Measurements from ENCODE around the gene TNFSF11. TPM values are rescaled to one million over a fixed set of nuclear protein-coding genes. Genes with fewer than 3 reads are reported as not detected.

TNFSF11 gene
- 1 to 10 TPM; 2.6 to 3.7 (median 2.7) TPM for polyA plus RNA-seq

DNA sequence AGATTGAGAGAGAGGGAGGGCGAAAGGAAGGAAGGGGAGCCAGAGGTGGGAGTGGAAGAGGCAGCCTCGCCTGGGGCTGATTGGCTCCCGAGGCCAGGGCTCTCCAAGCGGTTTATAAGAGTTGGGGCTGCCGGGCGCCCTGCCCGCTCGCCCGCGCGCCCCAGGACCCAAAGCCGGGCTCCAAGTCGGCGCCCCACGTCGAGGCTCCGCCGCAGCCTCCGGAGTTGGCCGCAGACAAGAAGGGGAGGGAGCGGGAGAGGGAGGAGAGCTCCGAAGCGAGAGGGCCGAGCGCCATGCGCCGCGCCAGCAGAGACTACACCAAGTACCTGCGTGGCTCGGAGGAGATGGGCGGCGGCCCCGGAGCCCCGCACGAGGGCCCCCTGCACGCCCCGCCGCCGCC, at the start of gene TNFSF11:
Gene TNFSF11, plus strand, starts transcription at position 142 of the 400 bp plus-strand sequence. Its CDS starts 152 bp downstream, at position 294.
- peak within 1 kb of the TSS; percentile 84 to 92 (median 89) for H3K4me3 Mint-ChIP-seq
- H3K4me1 Mint-ChIP-seq = peaks cover 31 to 45% of the 10 kb centered on the region in 2 donors
- no peaks in the 10 kb centered on the region for H3K36me3 Mint-ChIP-seq
- H3K27ac Mint-ChIP-seq = peak within 1 kb of the TSS in 5 of 6 donors; percentile 3 to 81 (median 68)
- H3K27me3 Mint-ChIP-seq (ENCODE audit: low read depth in 3 of 3) = peaks cover 7 to 11% (median 10%) of the 10 kb centered on the region in 3 donors
- H3K9me3 Mint-ChIP-seq = peaks cover 0 to 4% (median 0%) of the 10 kb centered on the region in 6 donors
- peak; percentile 19 to 32 (median 30) for DNase-seq

GRCh38 chr13:42524487-42525034, 49.4 kb upstream of the TNFSF11 start:
- Mint-ChIP-seq H3K4me1 (no peaks in the 10 kb centered on the region), H3K27me3 (ENCODE audit: low read depth in 3 of 3) (peaks cover 1 to 6% (median 2%) of the 10 kb centered on the region in 3 donors), H3K9me3 (no peaks in the 10 kb centered on the region), H3K36me3 (peaks cover 0 to 3% (median 0%) of the 10 kb centered on the region in 3 donors), H3K4me3 (no peak overlapping the region), H3K27ac (no peak overlapping the region)
- no peak for DNase-seq

- Mint-ChIP-seq H3K4me3 (no peak overlapping the region), H3K9me3 (no peaks in the 10 kb centered on the region), H3K36me3 (peaks cover 0 to 3% (median 0%) of the 10 kb centered on the region in 3 donors), H3K27me3 (ENCODE audit: low read depth in 3 of 3) (peaks cover 1 to 6% (median 2%) of the 10 kb centered on the region in 3 donors), H3K4me1 (no peaks in the 10 kb centered on the region), H3K27ac (no peak overlapping the region)
- no peak for DNase-seq
These were observed 48.9 kb upstream of the TNFSF11 start for GRCh38 chr13:42525035-42525504.

- Mint-ChIP-seq H3K4me1 (peaks cover 0 to 7% of the 10 kb centered on the region in 2 donors), H3K27me3 (ENCODE audit: low read depth in 3 of 3) (peaks cover 1 to 6% (median 2%) of the 10 kb centered on the region in 3 donors), H3K27ac (no peak overlapping the region), H3K4me3 (no peak overlapping the region), H3K9me3 (no peaks in the 10 kb centered on the region), H3K36me3 (peaks cover 0 to 3% (median 0%) of the 10 kb centered on the region in 3 donors)
- DNase-seq = no peak
These were observed 47.7 kb upstream of the TNFSF11 start for GRCh38 chr13:42526276-42526675.

- no peaks in the 10 kb centered on the region for H3K9me3 Mint-ChIP-seq
- H3K36me3 Mint-ChIP-seq = peaks cover 0 to 3% (median 0%) of the 10 kb centered on the region in 3 donors
- DNase-seq = no peak
- H3K27ac Mint-ChIP-seq = no peak overlapping the region
- no peak overlapping the region for H3K4me3 Mint-ChIP-seq
- H3K4me1 Mint-ChIP-seq = peaks cover 0 to 7% of the 10 kb centered on the region in 2 donors
- H3K27me3 Mint-ChIP-seq (ENCODE audit: low read depth in 3 of 3) = peaks cover 1 to 6% (median 2%) of the 10 kb centered on the region in 3 donors
These were observed 47.1 kb upstream of the TNFSF11 start for GRCh38 chr13:42526804-42527203.

DNA sequence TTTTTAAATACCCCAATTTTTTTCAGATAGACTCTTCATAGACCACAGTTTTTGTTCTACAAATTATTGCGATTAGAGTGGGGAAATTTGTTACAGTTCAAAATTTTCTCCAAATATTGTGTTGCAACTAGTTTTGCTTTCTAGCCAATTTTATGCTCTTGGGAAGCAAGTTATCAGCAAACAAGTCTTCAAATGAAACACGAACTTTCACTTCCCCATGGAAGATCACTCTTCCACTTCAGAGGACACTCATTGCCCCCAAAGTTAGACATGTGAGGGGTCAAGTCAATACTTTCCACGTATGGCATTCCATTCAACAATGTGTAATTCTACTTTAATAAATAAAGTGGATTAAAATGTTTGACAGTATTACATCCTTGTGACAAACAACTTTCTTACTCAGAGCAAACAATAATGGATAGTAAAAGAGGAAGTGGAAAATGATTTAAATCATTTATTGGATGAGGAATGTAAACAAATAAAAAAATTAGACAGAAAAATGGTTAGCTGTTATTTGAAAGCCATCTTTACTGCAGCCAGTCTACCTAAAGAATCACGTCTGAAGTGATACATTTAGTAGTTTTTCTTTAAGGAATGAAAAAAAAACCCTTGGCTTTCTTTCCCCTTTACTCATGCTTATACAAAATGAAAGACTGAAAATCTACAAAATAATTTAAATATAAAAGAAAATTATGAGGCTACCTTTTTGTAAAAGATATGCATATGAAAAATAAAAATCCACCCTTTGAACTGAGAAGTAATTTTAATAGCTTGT, 41.2 kb upstream of the TNFSF11 start:
- H3K4me1 Mint-ChIP-seq = peaks cover 0 to 7% of the 10 kb centered on the region in 2 donors
- H3K36me3 Mint-ChIP-seq = peaks cover 0 to 4% (median 0%) of the 10 kb centered on the region in 3 donors
- H3K27me3 Mint-ChIP-seq (ENCODE audit: low read depth in 3 of 3) = peaks cover 1 to 2% (median 2%) of the 10 kb centered on the region in 3 donors
- no peaks in the 10 kb centered on the region for H3K9me3 Mint-ChIP-seq
- H3K4me3 Mint-ChIP-seq = no peak overlapping the region
- no peak for DNase-seq
- H3K27ac Mint-ChIP-seq = no peak overlapping the region

DNA sequence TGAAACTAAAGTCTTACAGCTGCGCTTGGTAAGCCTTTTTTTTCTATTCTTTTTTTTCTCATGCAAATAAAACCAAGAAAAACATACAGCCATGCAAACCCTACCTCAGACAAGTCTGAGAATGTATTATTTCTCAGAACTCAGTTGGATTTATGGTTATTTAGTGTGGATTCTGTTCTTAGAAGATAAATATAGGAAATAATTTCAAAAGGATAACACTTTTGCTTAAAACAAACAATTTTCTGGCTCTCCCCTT, 40.7 kb upstream of the TNFSF11 start:
- peaks cover 0 to 4% (median 0%) of the 10 kb centered on the region in 3 donors for H3K36me3 Mint-ChIP-seq
- no peak overlapping the region for H3K4me3 Mint-ChIP-seq
- H3K4me1 Mint-ChIP-seq = peaks cover 0 to 7% of the 10 kb centered on the region in 2 donors
- peaks cover 0 to 2% (median 0%) of the 10 kb centered on the region in 6 donors for H3K9me3 Mint-ChIP-seq
- H3K27ac Mint-ChIP-seq = no peak overlapping the region
- no peak for DNase-seq
- H3K27me3 Mint-ChIP-seq (ENCODE audit: low read depth in 3 of 3) = peaks cover under 1 to 2% (median 1%) of the 10 kb centered on the region in 3 donors

GRCh38 chr13:42534785-42535184, 39.2 kb upstream of the TNFSF11 start:
- Mint-ChIP-seq H3K9me3 (peaks cover 0 to 2% (median 0%) of the 10 kb centered on the region in 6 donors), H3K4me1 (peaks cover 0 to 7% of the 10 kb centered on the region in 2 donors), H3K36me3 (peaks cover 0 to 4% (median 0%) of the 10 kb centered on the region in 3 donors), H3K4me3 (no peak overlapping the region), H3K27ac (no peak overlapping the region), H3K27me3 (ENCODE audit: low read depth in 3 of 3) (peaks cover 0 to 2% (median 1%) of the 10 kb centered on the region in 3 donors)
- DNase-seq = no peak

- H3K36me3 Mint-ChIP-seq = peaks cover 0 to 5% (median 4%) of the 10 kb centered on the region in 3 donors
- H3K27me3 Mint-ChIP-seq (ENCODE audit: low read depth in 3 of 3) = peaks cover 0 to 2% (median 0%) of the 10 kb centered on the region in 3 donors
- no peak overlapping the region for H3K4me3 Mint-ChIP-seq
- H3K4me1 Mint-ChIP-seq = peaks cover 2 to 8% of the 10 kb centered on the region in 2 donors
- peaks cover 0 to 5% (median 0%) of the 10 kb centered on the region in 6 donors for H3K9me3 Mint-ChIP-seq
- no peak overlapping the region for H3K27ac Mint-ChIP-seq
- no peak for DNase-seq
These were observed 35.0 kb upstream of the TNFSF11 start for GRCh38 chr13:42538996-42539395.

DNA sequence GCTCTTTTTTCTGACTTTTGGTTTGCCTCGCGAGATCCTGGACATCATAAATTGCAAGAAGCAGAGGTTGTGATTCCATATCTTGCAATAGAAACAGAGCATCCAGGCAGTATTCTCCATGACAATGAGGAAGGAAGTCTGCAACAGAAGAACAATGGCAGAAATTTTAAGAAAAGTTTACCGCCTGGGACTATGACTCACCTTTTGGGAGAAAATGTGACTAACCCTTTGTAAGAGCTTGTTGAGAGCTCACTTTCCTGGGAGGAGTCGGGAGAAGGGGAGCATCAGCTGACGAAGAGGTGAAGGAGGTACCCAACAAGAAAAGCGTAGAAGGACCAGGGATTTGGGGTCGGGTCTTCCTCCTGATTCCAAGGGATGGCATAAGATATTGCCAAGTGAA, 34.3 kb upstream of the TNFSF11 start:
- peaks cover 0 to 5% (median 4%) of the 10 kb centered on the region in 3 donors for H3K36me3 Mint-ChIP-seq
- no peak overlapping the region for H3K4me3 Mint-ChIP-seq
- H3K4me1 Mint-ChIP-seq = peaks cover 2 to 8% of the 10 kb centered on the region in 2 donors
- H3K27me3 Mint-ChIP-seq (ENCODE audit: low read depth in 3 of 3) = peaks cover 0 to 2% (median 0%) of the 10 kb centered on the region in 3 donors
- DNase-seq = no peak
- H3K9me3 Mint-ChIP-seq = peaks cover 0 to 5% (median 0%) of the 10 kb centered on the region in 6 donors
- no peak overlapping the region for H3K27ac Mint-ChIP-seq

- H3K27ac Mint-ChIP-seq = peak overlapping the region in 1 of 6 donors; percentile 9
These were observed 30.6 kb upstream of the TNFSF11 start for GRCh38 chr13:42543215-42543797.

GRCh38 chr13:42544246-42544926, 29.6 kb upstream of the TNFSF11 start:
- Mint-ChIP-seq H3K36me3 (peaks cover 0 to 5% (median 0%) of the 10 kb centered on the region in 3 donors), H3K4me3 (no peak overlapping the region), H3K9me3 (peaks cover 0 to 3% (median 0%) of the 10 kb centered on the region in 6 donors), H3K27me3 (ENCODE audit: low read depth in 3 of 3) (peaks cover 3 to 7% (median 3%) of the 10 kb centered on the region in 3 donors), H3K4me1 (peaks cover 24 to 33% of the 10 kb centered on the region in 2 donors), H3K27ac (peak overlapping the region in 4 of 6 donors; percentile 5 to 62 (median 13))
- no peak for DNase-seq

More at GRCh38 chr13:42543215-42543797, 30.6 kb upstream of the TNFSF11 start:
- H3K4me3 Mint-ChIP-seq = no peak overlapping the region
- H3K9me3 Mint-ChIP-seq = peaks cover 0 to 3% (median 0%) of the 10 kb centered on the region in 6 donors
- no peak for DNase-seq
- H3K4me1 Mint-ChIP-seq = peaks cover 13 to 22% of the 10 kb centered on the region in 2 donors
- no peaks in the 10 kb centered on the region for H3K27me3 Mint-ChIP-seq (ENCODE audit: low read depth in 3 of 3)
- peaks cover 0 to 5% (median 0%) of the 10 kb centered on the region in 3 donors for H3K36me3 Mint-ChIP-seq

DNA sequence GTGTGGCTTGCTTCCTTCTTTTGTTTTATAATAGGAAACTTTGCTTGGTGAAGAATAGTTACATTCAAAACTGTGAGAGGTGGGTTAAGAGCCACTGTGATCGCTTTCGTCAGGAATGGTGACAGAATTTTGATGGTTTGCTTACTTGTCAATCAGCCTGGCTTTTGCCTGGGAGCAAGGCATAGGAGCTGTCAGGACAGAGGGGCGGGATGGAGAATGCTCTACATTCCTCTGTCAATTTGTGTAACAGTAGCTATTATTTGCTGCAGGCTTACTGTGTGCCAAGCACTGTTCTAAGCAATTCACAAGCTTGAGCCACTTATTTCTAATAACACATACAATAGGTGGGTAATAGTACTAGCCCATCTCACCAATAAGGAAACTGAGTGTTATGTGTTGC, 28.1 kb upstream of the TNFSF11 start:
- no peak overlapping the region for H3K4me3 Mint-ChIP-seq
- H3K4me1 Mint-ChIP-seq = peaks cover 34 to 47% of the 10 kb centered on the region in 2 donors
- DNase-seq = no peak
- H3K9me3 Mint-ChIP-seq = peaks cover 0 to 3% (median 0%) of the 10 kb centered on the region in 6 donors
- peaks cover 0 to 5% (median 0%) of the 10 kb centered on the region in 3 donors for H3K36me3 Mint-ChIP-seq
- H3K27me3 Mint-ChIP-seq (ENCODE audit: low read depth in 3 of 3) = peaks cover 3 to 12% (median 5%) of the 10 kb centered on the region in 3 donors
- peak overlapping the region in 3 of 6 donors; percentile 3 to 79 (median 47) for H3K27ac Mint-ChIP-seq
